Dermis lymphatic vessel endothelial cell (primary cell): ENCODE measurements around the gene AFM. TPM values are rescaled to one million over a fixed set of nuclear protein-coding genes. Genes with fewer than 3 reads are reported as not detected.

ENCODE experiments used
- total RNA-seq: library from RNA; depleted of rRNA; stranded (reverse); fragments of >200 nt; gene quantifications from 2 replicates; pipeline ENCODE4 v1.2.1, GENCODE V29; 2014

Gene AFM
- not detected in 2 replicates for total RNA-seq

GRCh38 chr4:73481358-73481757, at the start of gene AFM:
AFM (plus strand) TSS chr4:73481745; CDS start chr4:73481776, 31 bp downstream.

GRCh38 chr4:73435984-73436383, 45.6 kb upstream of the AFM start, which contains the start of gene AFP:
AFP (plus strand) TSS chr4:73436221; CDS start chr4:73436263, 42 bp downstream.

Other genes with a start within 250 kb of the AFM start
- gene ANKRD17, start 222.9 kb upstream of the AFM start, total RNA-seq, result 49.4 and 63.7 TPM in 2 replicates
- gene ALB, start 77.5 kb upstream of the AFM start, total RNA-seq, result not detected in 2 replicates
- gene AFP, start 45.5 kb upstream of the AFM start, total RNA-seq, result not detected in 2 replicates
- gene RASSF6, start 138.7 kb downstream of the AFM start, total RNA-seq, result not detected in 2 replicates